ENCODE data around the gene SAFB2.

SAFB2 gene

DNA sequence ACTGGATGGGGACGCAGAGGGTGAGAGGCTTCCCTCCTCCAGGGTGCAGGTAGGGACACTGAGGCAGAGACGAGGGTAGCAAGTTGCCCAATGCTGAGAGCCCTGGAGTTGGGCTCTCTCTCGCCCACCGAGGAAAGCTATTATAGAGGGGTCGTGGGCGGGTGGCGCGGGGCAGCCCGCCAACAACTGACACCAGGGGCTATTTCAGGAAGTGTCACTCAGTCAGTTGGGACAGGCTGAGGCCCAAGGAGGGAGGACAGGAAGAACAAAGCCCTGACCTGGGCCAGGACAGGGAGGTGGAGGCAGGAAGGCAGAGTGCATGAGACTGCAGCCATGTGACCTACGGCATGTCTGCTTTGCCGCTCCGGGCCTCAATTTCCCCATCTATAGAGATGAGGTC lies 84.7 kb downstream of the SAFB2 start:
- DNase-seq: no peak

All from midbrain (tissue), 1 donor.